HL-60 (cell line): Measurements from ENCODE around the gene DHFR.

Experiments used
- GABPA ChIP-seq: IDR thresholded peaks from 2 replicates; pipeline ENCODE4 v1.6.1; 2012; ENCODE audit warnings: low read depth
- POLR2AphosphoS5 ChIP-seq: IDR thresholded peaks from 2 replicates; pipeline ENCODE4 v1.6.1; 2012; ENCODE audit warnings: low read depth
- TF ChIP-seq, protein P1 (sequence below): IDR thresholded peaks from one replicate; pipeline ENCODE4 v1.5.1; 2011; ENCODE audit warnings: low read length, control low read depth, inconsistent platforms; ENCODE audit not compliant: insufficient read depth
- TF ChIP-seq, protein P2 (sequence below): IDR thresholded peaks from 2 replicates; pipeline ENCODE4 v1.6.1; 2012; ENCODE audit warnings: low read depth; ENCODE audit not compliant: insufficient replicate concordance

GRCh38 chr5:80662108-80662507, 7.3 kb upstream of the DHFR start:
- TF ChIP-seq, protein P1, sequence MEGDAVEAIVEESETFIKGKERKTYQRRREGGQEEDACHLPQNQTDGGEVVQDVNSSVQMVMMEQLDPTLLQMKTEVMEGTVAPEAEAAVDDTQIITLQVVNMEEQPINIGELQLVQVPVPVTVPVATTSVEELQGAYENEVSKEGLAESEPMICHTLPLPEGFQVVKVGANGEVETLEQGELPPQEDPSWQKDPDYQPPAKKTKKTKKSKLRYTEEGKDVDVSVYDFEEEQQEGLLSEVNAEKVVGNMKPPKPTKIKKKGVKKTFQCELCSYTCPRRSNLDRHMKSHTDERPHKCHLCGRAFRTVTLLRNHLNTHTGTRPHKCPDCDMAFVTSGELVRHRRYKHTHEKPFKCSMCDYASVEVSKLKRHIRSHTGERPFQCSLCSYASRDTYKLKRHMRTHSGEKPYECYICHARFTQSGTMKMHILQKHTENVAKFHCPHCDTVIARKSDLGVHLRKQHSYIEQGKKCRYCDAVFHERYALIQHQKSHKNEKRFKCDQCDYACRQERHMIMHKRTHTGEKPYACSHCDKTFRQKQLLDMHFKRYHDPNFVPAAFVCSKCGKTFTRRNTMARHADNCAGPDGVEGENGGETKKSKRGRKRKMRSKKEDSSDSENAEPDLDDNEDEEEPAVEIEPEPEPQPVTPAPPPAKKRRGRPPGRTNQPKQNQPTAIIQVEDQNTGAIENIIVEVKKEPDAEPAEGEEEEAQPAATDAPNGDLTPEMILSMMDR: no peak
- TF ChIP-seq POLR2AphosphoS5 (no peak), GABPA (no peak)
- TF ChIP-seq, protein P2, sequence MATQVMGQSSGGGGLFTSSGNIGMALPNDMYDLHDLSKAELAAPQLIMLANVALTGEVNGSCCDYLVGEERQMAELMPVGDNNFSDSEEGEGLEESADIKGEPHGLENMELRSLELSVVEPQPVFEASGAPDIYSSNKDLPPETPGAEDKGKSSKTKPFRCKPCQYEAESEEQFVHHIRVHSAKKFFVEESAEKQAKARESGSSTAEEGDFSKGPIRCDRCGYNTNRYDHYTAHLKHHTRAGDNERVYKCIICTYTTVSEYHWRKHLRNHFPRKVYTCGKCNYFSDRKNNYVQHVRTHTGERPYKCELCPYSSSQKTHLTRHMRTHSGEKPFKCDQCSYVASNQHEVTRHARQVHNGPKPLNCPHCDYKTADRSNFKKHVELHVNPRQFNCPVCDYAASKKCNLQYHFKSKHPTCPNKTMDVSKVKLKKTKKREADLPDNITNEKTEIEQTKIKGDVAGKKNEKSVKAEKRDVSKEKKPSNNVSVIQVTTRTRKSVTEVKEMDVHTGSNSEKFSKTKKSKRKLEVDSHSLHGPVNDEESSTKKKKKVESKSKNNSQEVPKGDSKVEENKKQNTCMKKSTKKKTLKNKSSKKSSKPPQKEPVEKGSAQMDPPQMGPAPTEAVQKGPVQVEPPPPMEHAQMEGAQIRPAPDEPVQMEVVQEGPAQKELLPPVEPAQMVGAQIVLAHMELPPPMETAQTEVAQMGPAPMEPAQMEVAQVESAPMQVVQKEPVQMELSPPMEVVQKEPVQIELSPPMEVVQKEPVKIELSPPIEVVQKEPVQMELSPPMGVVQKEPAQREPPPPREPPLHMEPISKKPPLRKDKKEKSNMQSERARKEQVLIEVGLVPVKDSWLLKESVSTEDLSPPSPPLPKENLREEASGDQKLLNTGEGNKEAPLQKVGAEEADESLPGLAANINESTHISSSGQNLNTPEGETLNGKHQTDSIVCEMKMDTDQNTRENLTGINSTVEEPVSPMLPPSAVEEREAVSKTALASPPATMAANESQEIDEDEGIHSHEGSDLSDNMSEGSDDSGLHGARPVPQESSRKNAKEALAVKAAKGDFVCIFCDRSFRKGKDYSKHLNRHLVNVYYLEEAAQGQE: no peak
